Kidney epithelial cell (primary cell): ENCODE results near the gene TOP3A. TPM values are rescaled to one million over a fixed set of nuclear protein-coding genes. Genes with fewer than 3 reads are reported as not detected.

ENCODE experiments used
- DNase-seq: peaks from one replicate; pipeline ENCODE4 v3.0.0-alpha.2; 2010; ENCODE audit warnings: low read depth
- H3K27me3 ChIP-seq: 2 replicates; pipeline ENCODE4 v1.6.0; 2011; ENCODE audit warnings: low read length; ENCODE audit not compliant: control insufficient read depth, insufficient read depth
- H3K36me3 ChIP-seq: 2 replicates; pipeline ENCODE4 v1.5.1; 2011; ENCODE audit warnings: low read length; ENCODE audit not compliant: control insufficient read depth, insufficient read depth
- H3K4me3 ChIP-seq: 2 replicates; pipeline ENCODE4 v1.5.1; 2011; ENCODE audit warnings: low read depth, mild to moderate bottlenecking, control low read depth, low read length
- CTCF ChIP-seq: IDR thresholded peaks from 2 replicates; pipeline ENCODE4 v1.5.1; 2011; ENCODE audit warnings: mild to moderate bottlenecking, moderate library complexity, low read length, control low read depth, inconsistent platforms; ENCODE audit not compliant: insufficient read depth, poor library complexity, severe bottlenecking
- total RNA-seq: library from RNA; depleted of rRNA; stranded (reverse); fragments of >200 nt; gene quantifications from 2 replicates; pipeline ENCODE4 v1.2.3, GENCODE V29; 2015

Gene TOP3A
- total RNA-seq, 1 donor from 2014 or later: 35.6 TPM

- no peaks in the 10 kb centered on the region for H3K27me3 ChIP-seq
- DNase-seq: no peak
- no peak overlapping the region for H3K4me3 ChIP-seq
- TF ChIP-seq CTCF: no peak
- peaks cover 8% of the 10 kb centered on the region for H3K36me3 ChIP-seq
These were observed 61.5 kb downstream of the TOP3A start for GRCh38 chr17:18253187-18253884.

GRCh38 chr17:18252160-18252559, 62.6 kb downstream of the TOP3A start:
- H3K36me3 ChIP-seq: peaks cover 12% of the 10 kb centered on the region
- no peak for TF ChIP-seq CTCF
- H3K27me3 ChIP-seq: no peaks in the 10 kb centered on the region
- H3K4me3 ChIP-seq: no peak overlapping the region
- DNase-seq: no peak

- Histone ChIP-seq H3K36me3 (peaks cover 9% of the 10 kb centered on the region), H3K4me3 (no peak overlapping the region), H3K27me3 (no peaks in the 10 kb centered on the region)
- TF ChIP-seq CTCF: no peak
- no peak for DNase-seq
These were observed 63.6 kb downstream of the TOP3A start for GRCh38 chr17:18251204-18251603.

GRCh38 chr17:18250708-18251107, 64.1 kb downstream of the TOP3A start:
- no peak for DNase-seq
- H3K36me3 ChIP-seq: peaks cover 9% of the 10 kb centered on the region
- H3K27me3 ChIP-seq: no peaks in the 10 kb centered on the region
- no peak for TF ChIP-seq CTCF
- H3K4me3 ChIP-seq: no peak overlapping the region

- Histone ChIP-seq H3K27me3 (no peaks in the 10 kb centered on the region), H3K4me3 (no peak overlapping the region), H3K36me3 (peaks cover 9% of the 10 kb centered on the region)
- DNase-seq: no peak
- TF ChIP-seq CTCF: no peak
These were observed 64.5 kb downstream of the TOP3A start for GRCh38 chr17:18250259-18250658.

GRCh38 chr17:18248811-18249210, 66.0 kb downstream of the TOP3A start:
- DNase-seq: no peak
- H3K4me3 ChIP-seq: no peak overlapping the region
- TF ChIP-seq CTCF: no peak
- peaks cover 8% of the 10 kb centered on the region for H3K36me3 ChIP-seq
- no peaks in the 10 kb centered on the region for H3K27me3 ChIP-seq
